ENCODE results near the gene C8B.
A peak's percentile ranks its signal among the peaks of the same experiment; 100 is the strongest.

Gene C8B

DNA sequence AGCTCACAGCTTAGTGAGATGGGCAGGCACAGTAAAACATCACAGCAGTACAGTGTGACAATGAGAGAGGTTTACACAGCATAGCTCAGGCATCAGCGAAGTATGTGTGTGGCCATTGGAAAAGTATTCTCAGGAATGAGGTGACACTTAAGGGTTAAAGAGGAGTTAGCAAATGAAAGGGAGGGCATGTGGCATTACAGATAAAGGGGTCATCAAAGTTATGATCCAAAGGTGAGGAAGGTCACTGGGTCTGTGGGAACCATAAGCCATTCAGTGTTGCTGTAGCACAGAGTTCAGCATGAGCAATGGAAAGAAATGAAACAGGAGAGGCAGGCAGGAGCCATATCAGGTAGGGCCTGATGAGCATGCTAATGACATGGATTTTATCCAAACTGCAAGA, 4.5 kb upstream of the C8B start:
- no peak for DNase-seq

DNA sequence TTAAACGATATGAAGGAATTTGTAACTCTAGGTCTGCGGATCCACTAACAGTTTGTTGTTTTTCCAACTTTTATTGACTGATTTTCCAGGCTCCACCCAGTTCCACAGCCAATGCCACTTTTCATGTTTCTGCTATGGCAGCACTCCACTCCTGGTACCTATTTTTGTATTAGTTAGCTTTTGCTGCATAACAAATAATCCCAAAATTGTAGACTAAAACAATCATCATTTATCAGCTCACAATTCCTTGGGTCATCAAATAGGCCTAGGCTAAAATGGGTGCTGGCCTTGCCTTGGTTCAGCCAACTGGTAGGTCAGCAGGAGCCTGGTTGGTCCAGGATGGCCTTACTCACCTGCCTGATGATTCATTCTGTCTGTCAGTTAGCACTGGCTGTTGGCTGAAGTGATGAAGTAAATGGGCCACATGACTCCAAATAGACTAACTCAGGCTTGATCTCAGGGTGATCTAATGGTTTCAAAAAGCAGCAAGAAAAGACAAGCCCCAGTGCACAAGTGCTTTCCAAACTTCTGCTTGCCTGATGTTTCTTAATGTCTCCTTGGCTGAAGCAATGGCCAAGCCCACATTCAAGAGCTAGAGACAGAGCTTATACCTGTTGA, 3.2 kb upstream of the C8B start:
- DNase-seq: no peak

DNA sequence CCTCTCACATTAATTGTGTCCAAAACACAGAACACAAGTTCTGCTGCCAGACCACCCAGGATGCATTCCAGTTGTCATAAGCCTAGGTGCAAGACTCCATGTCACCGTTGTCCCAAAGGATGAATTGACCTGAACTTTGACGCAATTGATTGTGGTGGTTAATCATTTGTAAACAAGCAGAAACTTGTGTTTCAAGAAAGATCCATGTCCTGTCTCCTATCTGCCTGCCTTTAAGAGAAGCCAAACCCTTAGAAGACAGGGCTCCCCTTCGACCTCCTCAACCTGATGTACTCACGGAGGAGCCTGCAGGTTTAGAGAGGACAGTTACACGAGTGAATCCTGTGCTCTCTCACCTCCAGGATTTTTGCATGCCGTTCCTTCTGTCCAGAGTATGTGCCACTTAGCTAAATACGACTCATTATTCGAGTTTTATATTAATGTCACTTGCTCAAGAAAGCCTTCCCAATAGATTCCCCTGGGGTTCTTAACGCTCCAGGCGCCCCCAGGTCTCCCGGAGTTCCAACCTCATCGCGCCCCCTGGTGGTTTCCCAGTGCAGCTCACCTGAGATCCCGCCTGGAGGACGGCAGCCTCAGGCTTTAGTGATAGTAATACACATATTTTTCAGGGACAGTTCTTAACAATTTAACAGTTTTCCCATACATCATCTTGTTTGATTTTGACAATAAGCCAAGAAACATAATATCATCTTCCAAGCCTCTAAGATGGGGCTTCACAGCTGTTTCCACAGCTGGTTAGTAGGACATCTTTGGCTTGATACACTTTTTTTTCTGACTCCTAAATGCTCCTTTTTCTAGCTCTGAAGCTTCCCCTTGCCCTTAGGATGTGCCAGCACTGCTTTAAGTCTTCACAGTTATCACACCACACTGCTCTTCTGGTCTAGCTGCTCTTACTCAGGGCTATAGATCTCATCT, 2.4 kb upstream of the C8B start:
- peak; percentile 18 for DNase-seq

DNA sequence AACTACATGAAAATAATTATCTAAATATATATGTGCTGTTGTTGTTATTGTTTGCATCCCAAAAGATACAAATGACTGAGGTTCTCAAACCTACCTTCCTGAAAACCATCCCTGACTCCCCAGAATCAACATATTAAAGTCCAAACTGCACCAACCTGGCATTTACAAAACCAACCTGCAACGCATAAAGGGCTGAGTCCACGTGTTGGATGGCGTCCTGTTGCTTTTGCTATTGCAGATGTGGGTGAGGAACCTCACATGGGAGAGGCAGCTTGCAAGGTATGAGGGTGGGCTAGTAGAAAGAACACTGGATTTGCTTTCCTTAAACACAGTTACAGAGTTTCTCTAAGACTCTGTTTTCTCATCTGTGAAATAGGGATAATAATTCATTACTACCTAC, 1.5 kb upstream of the C8B start:
- no peak for DNase-seq

DNA sequence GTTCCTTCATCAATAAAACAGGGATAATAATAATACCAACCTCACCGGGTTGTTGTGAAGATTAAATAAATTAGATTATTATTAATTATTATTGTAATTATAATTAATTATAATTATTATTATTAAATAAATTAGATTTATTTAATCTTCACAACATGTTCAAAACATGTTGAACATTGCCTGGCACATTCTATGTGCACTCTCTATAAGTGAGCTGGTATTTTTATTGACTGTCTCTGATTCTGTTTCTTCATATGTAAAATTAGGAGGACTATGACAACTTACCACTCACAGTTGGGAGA, 834 bp upstream of the C8B start:
- DNase-seq: no peak

DNA sequence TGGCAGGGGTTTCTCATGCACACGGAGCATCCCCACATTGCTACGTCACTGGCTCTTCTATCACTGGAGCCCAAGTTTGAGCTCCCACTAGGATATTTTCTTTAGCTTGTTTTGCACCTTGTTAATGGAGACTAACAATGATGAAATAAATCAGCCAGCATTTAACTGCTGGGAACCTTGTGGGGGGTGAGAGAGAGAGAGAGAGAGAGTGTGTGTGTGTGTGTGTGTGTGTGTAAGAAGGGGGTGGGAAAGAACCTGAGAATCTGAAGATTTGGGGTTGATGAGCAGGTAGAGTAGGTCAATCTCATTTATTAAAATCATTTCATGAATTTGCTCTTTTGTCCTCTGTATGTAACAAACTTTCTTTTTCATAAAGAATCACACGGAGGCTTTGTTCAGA, 624 bp downstream of the C8B start:
- DNase-seq: no peak

DNA sequence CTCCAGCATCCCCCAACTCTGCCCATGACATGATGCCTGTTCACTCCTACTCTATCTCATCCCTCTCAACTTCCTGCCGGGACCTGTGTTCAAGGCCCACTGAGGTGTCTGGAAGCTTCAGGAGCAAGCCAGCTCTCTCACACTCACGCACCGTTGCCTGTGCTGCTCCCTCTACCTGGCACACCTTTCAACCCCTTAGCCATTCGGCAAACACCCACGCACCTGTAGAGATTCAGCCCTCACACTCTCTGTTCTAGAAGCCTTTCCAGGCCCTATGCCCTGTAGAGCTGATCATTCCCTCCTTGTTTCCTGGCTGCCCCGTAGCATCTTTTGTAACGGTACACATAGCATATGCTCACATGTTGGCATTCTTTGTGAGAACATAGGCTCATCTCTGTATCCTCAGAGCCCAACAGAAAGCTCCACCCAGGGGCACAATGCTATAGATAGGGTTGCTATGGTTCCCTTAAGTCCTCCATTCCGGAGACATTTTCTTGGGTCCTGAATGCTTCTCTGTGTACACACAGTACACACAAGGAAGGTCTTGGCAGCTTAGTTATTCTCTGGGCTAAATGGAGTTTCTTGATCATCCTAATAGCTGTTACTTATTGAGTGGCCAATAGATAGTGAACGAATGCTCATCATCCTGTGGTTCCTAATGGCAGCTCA, 1.3 kb downstream of the C8B start:
- no peak for DNase-seq

DNA sequence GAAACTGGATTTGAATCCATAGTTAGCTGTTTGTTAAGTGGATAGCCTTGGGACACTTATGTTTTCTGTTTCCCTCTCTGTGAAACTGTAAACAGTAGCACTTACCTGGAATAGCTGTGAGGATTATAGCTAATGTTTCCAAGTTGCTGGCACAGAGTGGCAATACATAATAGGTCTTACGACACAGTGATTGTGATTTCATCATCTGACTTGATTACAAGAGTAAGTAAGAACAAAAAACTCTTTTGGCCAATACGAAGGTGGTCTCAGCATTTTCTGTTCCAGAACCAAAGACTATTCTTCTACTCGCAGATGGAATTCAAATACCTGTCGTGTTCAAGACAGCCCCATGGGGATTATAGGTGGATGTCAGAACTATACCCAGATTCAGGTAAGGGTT, 2.1 kb downstream of the C8B start:
- DNase-seq: no peak

DNA sequence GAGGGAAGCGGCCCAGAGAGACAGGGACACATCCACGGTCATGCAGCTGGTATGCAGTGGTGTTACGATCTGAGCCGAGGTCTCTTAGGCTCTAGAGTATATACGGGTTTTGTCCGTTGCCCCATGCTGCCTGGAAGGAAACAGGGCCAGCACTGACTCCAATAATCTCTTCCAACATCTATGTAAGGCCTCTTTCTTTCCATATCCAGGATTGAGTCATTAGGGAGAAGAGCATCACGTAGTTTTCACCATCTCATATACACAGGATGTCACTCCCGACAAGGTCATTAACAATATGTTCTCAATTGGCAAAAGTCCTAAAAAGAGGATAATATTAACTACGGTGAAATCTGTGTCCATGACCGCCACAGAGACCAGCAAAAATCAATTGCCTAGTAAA, 4.4 kb downstream of the C8B start:
- DNase-seq: no peak

DNA sequence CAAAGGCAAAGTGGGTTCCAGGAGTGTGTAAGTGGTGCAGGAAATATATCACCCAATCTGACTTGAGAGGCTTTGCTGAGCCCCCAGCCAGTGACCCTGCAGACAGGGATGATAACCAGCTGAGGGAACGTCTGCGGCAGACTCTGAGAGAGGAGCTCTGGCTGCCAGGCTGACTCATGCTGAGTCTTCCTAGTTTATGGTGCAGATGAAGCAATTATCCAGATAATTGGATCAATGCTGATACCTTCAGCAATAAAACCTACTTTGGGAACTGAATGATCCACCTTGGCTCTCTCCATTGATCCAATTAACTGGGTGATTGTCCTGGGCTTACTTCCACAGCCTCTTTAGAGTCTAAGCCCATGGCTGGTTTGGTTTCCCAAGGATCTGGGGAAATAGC, 7.3 kb downstream of the C8B start:
- no peak for DNase-seq

DNA sequence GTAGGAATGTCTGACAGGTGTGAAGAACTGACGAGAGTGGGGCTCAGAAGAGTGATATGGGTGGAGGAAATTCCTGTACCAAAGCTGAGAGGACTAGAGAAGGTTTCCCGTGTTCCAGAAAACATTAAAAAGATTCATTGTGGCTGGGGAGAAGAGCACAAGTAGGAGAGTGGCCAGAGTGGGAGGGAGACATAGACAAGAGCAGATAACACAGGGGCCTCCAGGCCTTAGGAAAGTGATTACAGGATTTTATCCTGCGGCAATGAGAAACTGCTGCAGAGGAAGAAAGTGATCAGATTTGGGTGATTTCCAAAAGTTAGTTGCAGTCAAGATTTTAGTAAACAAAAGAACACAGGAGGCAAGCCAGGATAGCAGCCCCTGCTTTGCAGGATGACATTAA, 7.9 kb downstream of the C8B start:
- DNase-seq: no peak

DNA sequence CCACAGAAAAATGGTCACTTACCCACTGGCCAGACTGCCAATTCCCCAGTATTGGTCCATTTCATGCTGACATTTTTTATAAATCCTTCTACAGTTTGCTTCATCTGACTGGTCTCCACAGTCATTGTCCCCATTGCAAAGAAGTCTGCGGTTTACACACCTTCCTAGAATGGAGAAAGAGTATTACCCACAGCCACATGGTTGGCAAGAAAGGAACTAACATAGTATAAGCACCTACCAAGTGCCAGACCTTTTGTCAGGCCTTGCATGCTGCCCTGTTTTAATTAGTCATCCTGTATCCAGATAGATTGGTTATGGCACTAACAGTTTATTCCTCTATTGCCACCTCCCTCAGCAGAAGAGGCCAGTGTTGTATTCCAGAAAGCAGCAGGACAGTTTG, 11.2 kb downstream of the C8B start:
- DNase-seq: no peak

DNA sequence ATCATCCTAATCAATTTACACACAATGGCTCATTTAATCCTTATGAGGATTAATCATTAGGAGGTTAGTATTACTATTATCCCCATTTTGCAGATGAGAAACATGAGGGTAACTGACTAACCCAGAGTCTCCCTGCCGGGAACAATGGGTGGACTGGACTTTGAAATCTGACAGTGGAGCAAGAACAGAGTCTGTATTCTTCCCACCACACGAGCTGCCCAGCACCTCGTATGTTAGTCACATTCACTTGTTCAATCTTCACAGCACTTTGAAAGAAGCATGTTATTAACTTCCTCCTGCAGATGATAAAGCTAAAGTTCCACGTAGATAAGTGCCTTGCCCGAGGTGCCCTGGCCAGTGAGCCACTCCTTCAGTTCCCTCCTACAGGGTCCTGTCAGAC, 12.4 kb downstream of the C8B start:
- no peak for DNase-seq

DNA sequence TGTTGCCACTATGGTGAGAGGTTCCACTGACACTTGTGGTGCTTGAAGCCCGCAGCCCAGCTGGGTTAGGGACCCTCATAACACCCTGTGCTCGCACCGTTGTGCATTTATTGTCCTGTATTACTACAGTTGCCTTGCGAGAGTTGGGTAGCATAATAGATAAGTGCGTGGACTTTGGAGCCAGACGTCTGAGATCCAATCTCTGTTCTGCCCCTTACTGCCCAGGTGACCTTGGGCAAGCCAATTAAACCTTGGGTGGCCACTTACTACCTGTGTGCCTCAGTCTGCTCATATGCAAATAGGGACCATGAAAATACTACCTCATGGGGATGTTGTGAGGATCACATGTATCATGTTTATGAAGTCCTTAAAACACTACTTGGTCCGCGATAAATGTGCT, 13.3 kb downstream of the C8B start:
- DNase-seq: no peak

DNA sequence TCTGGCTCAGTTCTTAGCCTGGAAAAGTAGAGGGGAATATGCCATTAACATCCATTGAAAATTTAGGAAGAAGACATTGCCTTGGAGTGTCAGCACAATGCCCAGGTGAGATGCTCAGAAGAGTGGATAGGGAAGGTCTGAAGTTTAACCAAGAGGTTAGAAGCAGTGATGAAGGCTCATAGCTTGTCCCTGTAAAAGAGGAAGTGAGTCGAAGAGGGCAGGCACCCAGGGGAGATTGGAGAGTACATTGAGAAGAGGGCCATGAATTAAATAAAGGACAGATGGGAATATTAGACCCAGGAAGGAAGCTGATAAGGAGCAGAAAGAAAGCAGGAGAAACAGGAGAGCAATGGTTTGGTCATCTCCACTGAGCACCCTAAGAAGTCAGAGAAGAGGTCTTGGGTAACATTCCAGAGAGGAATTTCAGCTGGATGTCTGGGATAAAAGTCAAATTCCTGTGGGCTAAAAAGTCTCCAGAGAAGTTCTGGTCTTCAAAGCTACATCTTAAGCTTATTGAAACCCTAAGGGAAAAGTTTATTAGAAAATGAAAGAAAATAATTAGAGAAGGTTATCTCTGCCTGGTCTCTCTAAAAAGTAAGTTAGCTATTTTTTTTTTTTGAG, 17.3 kb downstream of the C8B start:
- DNase-seq: no peak

DNA sequence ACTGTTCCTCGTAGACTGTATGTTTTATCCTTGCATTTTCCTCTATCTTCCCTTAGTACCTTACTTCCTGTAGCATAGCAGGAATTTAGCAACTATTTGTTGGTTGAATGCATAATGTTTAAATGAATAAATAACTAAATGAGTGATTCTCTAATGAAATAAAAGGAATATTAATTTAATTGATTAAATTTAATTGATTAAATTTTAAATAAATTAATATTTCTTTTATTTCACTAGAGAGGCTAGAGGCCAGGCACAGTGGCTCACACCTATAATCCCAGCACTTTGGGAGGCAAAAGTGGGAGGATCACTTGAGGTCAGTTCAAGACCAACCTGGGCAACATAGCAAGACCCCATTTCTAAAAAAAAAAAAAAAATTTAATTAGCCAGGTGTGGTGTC, 25.8 kb downstream of the C8B start:
- DNase-seq: no peak

DNA sequence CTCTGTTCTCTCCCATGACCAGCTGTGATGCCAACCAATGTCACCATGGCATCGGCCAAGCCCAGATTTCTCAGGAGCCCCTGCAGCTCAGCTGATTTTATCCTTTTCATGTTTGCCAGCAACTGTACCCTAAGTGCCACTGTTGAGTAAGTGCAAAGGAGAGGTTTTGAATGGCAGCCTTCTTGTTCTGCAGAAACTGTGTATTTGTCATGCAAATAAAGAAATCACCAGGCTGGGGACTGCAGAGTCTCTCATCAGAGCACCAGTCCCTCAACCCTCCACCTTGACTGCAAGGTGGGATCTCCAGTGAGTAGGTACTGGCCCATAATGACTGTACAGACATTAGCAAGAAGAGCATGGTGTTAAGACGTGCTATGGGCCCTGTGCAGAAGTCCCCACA, 26.6 kb downstream of the C8B start:
- no peak for DNase-seq

DNA sequence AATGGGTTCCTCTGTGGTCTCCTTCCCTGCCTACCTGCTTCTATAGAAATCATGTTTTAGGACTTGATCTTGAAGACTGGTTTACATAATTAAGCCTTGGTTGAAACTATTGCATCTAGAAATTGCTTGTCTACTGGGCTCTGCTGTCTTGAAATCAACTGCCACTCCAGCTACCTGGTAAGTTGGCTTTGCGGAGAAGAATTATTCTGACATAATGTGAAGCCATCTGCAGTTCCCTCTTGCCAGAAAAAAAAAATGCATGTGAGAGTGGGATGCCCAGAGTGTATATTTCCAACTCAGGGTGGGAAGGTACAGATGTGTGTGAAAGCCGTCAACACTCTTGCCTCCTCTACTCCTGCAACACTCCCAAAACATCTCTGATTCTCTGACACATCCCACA, 27.2 kb downstream of the C8B start:
- DNase-seq: no peak

DNA sequence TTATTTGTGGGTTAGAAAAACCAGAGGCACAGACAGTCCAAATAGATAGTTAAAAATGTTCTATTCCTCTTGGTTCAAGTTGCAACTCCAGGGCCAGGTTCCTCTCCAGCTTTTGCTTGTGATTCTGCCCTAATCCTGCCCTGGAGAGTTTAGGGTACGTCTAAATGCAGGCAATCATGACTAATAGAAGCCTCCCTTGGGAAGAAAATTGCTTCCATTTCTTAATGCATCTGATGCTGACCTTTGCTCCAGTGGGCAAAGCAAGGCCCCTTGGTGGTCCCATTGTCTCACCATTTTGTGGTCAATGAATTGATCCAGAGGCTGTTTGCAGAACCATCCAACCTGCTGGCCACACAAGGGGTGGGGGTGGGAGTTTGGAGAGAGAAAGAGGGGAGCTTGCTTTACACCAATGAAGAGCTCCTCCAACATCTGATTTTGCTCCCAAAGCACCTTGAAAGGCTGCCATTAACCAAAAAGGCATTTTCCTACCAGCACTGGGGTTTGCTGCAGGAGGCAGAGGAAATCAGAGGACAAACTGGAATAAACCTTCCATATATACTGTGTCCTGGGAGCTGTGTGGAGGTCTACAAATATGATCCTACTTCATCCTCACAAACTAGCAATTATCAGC, 31.3 kb downstream of the C8B start:
- DNase-seq: no peak

DNA sequence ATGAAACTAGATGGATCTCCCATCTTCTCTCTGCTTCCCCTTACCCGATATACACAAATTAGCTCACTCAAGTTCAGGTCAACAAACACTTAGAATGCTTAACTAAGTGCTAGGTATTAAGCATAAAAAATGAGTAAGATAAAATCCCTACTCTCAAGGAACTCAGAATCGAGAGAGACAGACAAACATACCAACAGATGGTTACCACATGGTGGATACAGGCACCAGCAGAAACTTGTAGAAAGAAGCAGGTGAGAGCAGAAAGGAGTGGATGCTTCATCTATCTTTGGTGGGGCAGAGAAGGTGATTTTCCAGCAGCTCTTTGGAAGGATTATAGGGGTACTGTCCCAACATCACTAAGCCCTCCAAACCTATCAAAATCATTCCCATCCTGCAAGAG, 32.2 kb downstream of the C8B start:
- no peak for DNase-seq

DNA sequence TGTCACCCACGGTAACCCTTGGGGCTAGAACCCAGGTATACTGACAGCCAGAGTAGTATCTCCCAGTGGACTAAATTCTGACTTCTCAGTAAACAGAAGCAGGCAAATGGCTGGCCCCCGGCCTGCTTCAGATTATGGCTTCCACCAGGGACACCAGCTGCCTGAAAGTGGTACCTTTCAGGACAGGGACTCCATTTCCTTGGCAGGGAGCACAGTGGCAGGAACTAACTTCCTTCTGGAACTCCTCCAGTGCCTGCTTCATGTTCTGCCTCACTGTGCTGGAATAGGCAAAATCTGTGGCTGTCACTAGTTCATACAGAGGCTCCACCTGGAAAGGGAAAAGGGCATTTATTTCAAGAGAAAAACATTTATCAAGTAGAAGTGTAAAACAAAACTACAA, 32.7 kb downstream of the C8B start:
- DNase-seq: no peak

DNA sequence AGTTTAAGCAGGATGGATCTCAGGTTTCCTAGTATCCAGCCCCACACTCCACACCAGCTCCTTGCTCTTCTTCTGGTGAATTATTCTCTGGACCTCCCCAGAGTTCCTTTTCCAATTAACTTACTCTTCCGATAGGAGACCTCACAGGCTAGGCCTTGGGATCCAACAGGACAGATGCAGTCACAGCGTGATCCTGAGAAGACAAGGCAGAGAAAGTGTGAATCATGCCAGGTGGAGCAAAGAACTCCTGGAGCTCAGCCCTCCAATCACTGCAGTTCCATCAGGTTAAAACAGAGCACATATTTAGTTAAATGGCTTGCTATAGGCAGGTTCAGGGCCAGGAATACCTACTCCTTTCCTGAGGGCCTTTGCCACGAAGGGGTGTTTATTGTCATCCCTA, 34.1 kb downstream of the C8B start:
- DNase-seq: no peak

DNA sequence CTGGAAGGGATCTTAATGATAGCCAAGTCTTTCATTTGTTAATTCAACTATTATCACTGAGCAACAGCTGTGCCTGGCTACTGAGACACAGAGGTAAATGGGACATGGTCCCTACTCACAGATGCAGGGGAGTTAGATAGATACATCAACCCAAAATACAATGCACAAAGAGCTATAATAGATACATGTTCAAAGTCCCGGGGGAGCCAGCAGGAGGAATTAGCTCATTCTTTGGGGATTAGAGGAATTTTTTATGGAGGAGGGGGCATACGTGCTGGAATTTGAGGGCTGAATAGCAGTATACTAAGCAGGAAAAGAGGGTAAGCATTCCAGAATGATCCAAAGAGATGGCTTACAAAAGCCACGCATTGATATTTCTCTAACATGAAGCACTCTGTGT, 34.6 kb downstream of the C8B start:
- DNase-seq: no peak

DNA sequence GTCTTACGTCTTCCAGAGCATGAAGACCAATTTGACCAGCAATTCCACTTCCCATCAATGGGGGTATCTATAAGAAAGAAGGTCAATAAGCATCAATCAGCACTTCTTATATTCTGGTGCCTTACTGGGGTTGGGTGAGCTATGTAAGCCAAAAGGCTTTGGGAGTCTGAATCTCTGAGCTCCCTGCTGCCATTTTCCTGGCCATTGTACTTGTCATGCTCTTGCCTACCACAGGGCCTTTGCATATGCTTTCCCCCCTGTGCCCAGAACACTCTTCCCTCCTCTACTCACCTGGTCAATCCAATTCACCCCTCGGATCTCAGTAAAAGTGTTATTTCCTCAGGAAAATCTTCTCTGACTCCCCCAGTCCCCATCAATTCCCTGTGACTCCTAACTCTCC, 36.3 kb downstream of the C8B start:
- no peak for DNase-seq

All from 8988T (cell line).